K562 treated with DMSO at 1 percent for 4 hours (cell line): ENCODE measurements around the gene AP1B1. TPM values are rescaled to one million over a fixed set of nuclear protein-coding genes. Genes with fewer than 3 reads are reported as not detected.

Source experiments
- total RNA-seq: library from RNA; unstranded; fragments of 300-600 nt; gene quantifications from 2 replicates; pipeline ENCODE4 v1.2.3, GENCODE V29; 2022; ENCODE audit not compliant: insufficient read depth

The AP1B1 gene
- total RNA-seq: 54.9 and 57.1 TPM in 2 replicates

DNA sequence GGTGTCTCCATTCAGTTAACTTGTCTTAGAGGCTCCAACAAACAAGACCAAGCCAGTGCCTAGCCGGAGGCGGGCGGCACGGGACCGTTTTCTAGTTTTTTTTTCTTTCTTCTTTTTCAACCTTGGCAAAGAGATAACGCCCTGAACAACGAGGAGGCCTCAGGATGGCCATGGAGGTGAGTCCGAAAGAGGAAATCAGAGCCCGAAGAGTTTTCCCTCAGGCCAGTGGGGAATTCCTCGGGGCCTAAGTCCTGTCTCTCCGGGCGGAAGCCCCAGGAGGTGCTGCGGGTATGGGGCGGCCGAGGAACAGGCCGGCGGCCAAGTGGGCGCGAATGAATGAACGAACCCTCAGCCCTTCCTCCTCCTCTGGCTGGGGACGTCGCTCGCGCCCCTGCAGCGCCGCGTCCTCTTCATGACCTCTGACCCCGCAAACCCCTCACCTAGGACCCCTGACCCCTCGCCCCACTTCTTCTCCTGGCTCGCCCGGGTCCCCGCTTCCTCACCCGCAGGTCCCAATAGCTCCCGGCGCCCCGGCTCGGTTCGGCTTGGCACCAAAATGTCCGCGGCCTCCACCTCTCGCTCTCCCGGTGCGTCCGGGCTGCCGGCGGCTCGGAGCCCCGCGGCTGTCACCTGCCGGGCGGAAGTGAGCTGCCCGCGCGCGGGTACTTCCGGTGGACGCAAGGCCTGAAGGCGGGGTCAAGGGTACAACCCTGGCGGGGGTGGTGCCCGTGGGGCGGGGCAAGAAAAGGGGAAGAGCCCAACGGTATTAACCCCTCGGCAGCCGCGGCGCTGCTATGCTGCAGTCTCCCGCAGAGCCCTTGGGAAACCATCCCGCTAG, at the start of gene AP1B1:
AP1B1 (minus strand) TSS at position 650 of the 838 bp plus-strand sequence. CDS start 21,327 bp downstream, outside the sequence.

DNA sequence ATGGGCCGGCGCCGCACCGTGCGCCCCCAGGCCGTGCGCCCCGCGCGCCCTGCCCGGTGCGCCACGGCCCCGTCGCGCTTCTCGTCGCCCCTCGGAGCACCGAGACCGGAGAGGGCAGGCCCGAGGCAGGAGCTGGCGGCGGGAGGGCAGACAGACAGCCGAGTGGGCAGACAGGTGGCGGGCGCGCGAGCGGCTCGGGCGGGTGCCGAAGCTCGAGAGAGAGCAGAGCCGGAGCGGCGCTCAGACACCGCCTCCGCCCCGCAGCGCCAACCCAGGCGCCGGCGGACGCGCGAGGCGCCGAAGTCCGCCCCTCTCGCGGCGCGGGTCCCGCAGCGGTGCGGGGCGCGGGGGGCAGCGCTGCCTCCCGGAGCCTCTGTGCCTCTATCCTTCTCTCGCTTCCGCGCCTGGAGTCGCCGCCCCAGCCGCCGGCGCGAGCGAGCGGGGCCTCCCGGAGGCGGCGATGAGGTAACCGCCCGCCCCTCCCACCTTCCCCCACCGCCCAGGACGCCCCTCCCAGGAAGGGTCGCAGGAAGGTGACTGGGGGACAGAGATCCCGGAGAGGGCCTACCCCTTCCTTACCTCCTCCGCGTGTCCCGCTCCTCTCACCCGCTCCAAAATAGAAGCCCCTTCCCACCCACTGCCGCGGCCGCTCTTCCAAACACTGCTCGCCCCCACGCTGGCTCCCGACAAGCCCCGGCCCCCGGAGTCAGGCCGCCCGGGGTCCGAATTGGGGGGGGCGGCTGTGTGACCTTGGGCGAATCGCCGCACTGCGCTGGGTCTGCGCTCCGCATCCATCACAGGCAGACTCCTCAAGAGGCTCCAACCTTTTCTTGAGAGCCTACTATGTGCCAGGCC, 72.9 kb downstream of the AP1B1 start, which contains the start of gene RASL10A:
RASL10A (minus strand) TSS at position 412 of the 855 bp plus-strand sequence. CDS start 451 bp downstream, outside the sequence.

DNA sequence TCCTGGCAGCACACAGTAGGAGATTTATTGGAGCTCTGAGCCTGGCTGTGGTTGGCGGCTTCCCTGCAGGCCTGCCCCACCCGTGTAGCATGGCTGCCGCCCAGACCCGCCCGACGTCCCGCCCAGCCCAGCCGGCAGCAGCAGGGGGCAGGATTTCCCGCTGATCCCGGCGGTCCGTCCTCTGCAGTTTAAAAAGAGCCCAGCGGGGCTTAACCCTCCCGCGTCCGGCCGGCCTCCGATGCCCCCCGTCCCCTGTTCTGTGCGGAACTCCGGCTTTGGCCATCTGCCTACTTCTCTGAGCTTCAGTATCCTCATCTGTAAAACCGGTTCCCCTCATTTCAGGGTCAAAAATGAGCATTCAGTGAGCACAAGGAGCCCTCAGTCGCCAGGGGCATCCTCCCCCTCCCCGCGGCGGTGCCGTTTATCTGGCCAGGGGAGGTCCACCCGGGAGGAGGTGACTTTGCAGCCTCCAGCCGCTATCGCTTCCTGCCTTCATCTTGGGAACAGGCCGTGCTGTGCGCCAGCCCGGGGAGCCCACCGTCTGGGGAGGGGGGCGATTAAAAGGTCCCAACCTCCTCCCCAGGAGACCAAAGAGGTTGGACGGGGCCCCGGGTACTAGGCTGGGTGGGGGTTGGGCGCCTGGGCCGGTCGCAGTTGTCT, 82.1 kb downstream of the AP1B1 start, which contains the start of gene GAS2L1:
GAS2L1 (plus strand) TSS at position 476 of the 660 bp plus-strand sequence. CDS start 1,456 bp downstream, outside the sequence.

Other genes with a start within 250 kb of the AP1B1 start
- gene EMID1, start 182.7 kb downstream of the AP1B1 start, total RNA-seq: 77.5 and 98.7 TPM in 2 replicates
- gene RHBDD3, start 120.6 kb downstream of the AP1B1 start, total RNA-seq: 37.8 and 39.9 TPM in 2 replicates
- gene EWSR1, start 120.3 kb downstream of the AP1B1 start, total RNA-seq: 173 and 192 TPM in 2 replicates
- gene GAS2L1, start 81.9 kb downstream of the AP1B1 start, total RNA-seq: 17.3 and 21.5 TPM in 2 replicates
- gene RASL10A, start 72.9 kb downstream of the AP1B1 start, total RNA-seq: not detected in 2 replicates
- gene RFPL1, start 50.0 kb upstream of the AP1B1 start, total RNA-seq: not detected in 2 replicates
- gene NEFH, start 91.6 kb upstream of the AP1B1 start, total RNA-seq: 2.5 and 6.0 TPM in 2 replicates
- gene THOC5, start 165.2 kb upstream of the AP1B1 start, total RNA-seq: 28.2 and 31.4 TPM in 2 replicates
- 20.6 and 21.1 TPM in 2 replicates for gene NIPSNAP1, start 192.5 kb upstream of the AP1B1 start, total RNA-seq
- gene NF2, start 215.1 kb upstream of the AP1B1 start, total RNA-seq: 7.5 and 7.9 TPM in 2 replicates